HUES64 (cell line): ENCODE data around the gene GINS2.

Source experiments
- H3K27ac ChIP-seq: 2 replicates; pipeline ENCODE4 v1.7.0; 2013; ENCODE audit warnings: low read depth, low read length, inconsistent platforms
- H3K27me3 ChIP-seq: 2 replicates; pipeline ENCODE4 v1.6.1; 2013; ENCODE audit warnings: mild to moderate bottlenecking, low read length; ENCODE audit not compliant: insufficient read depth
- H3K36me3 ChIP-seq: 2 replicates; pipeline ENCODE4 v1.6.1; 2013; ENCODE audit warnings: mild to moderate bottlenecking, low read length; ENCODE audit not compliant: insufficient read depth
- H3K4me1 ChIP-seq: 2 replicates; pipeline ENCODE4 v1.6.1; 2013; ENCODE audit warnings: mild to moderate bottlenecking, low read length, moderate library complexity; ENCODE audit not compliant: insufficient read depth
- H3K4me3 ChIP-seq: 2 replicates; pipeline ENCODE4 v1.5.1; 2013; ENCODE audit warnings: mild to moderate bottlenecking, low read length, moderate library complexity
- H3K9ac ChIP-seq: 2 replicates; pipeline ENCODE4 v1.6.1; 2013; ENCODE audit warnings: mild to moderate bottlenecking, low read depth, low read length
- H3K9me3 ChIP-seq: 2 replicates; pipeline ENCODE4 v1.6.1; 2013; ENCODE audit warnings: low read depth, low read length; ENCODE audit not compliant: insufficient read depth
- WGBS: fragments of 150-250, 120-280 bp; methylation state at CpG from one replicate; pipeline ENCODE4 v1.1.7; 2013; ENCODE audit warnings: missing lambda C conversion rate; 5-methylcytosine and 5-hydroxymethylcytosine counted together

Gene GINS2

DNA sequence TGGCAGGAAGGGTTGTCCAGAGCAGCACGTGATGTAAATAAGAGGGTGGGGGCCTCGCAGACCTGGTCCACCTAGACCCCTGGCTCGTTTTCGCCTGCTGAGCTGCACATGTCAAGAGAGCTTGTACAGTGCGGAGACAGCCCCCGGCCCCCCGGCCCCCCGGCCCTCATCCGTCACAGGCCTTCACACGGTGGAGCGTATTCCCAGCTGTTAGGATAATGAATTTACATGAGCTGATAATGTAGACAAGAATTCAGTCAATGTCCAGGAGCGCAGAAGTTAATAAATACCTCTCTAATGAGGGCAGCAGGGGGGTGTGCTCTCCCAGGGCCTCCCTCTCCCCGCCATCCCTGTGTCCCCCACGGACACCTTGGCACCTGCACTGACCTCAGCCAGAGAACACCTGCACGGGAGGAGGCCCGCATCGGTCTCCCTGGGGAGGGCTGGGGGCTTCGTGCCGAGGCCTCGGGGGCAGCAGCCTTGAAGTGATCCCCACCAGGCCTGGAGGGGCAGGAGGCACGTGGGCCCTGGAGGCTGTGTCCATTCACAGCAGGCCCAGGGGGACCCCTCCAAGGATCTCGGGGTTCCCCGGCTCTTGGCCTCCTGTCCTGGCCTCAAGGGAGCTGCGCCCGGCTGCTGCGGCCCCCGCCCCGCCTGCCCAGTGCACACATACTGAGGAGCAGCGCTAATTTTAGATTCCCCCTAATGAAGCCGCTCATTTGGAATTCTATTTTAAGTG is 61.1 kb downstream of the GINS2 start:
- no peak overlapping the region for H3K4me3 ChIP-seq
- WGBS, result 94% methylated on average over 30 of the region's 30 CpGs
- H3K9ac ChIP-seq, result no peak overlapping the region
- H3K4me1 ChIP-seq, result peaks cover 14% of the 10 kb centered on the region
- no peaks in the 10 kb centered on the region for H3K27me3 ChIP-seq
- no peaks in the 10 kb centered on the region; the same call in 1 of the 2 replicates for H3K9me3 ChIP-seq
- H3K36me3 ChIP-seq, result 0 out of 2 replicates have a peak, but pooled peaks cover 3% of the 10 kb centered on the region
- no peak overlapping the region for H3K27ac ChIP-seq

DNA sequence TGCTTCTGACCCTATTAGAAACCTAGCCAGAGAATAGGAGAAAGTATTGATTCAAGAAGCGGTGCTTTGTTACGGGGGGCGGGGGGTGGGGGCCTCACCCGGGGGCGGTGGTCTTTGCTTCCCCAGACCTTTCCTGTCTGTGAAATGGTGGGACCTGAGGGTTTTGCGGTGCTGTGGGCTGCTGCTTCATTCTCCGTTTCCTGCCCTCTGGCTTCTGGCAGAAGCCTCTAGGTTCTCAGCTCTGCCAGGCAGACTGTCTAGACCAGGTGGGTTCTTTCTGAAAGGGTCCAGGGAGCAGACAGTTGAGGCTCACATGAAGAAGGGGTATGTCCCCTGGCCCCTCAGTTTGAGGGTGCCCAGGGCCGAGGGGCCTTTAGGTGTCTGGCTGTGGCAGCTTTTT is 61.7 kb downstream of the GINS2 start:
- no peaks in the 10 kb centered on the region; the same call in 1 of the 2 replicates for H3K9me3 ChIP-seq
- H3K27me3 ChIP-seq, result no peaks in the 10 kb centered on the region
- H3K4me1 ChIP-seq, result peaks cover 14% of the 10 kb centered on the region
- H3K9ac ChIP-seq, result no peak overlapping the region
- H3K27ac ChIP-seq, result no peak overlapping the region
- 57% methylated on average over 8 of the region's 8 CpGs for WGBS
- H3K4me3 ChIP-seq, result no peak overlapping the region
- H3K36me3 ChIP-seq, result 0 out of 2 replicates have a peak, but pooled peaks cover 3% of the 10 kb centered on the region
